ENCODE data around the gene JTB.

Gene JTB

GRCh38 chr1:153942766-153943549 is 34.5 kb downstream of the JTB start:
- no peak for TF ChIP-seq ZFP30 (CRISPR knock-in tag; IDR thresholded peaks at IDR 0.05)
- no peak for ATAC-seq

GRCh38 chr1:153941826-153942725 is 35.4 kb downstream of the JTB start:
- TF ChIP-seq TOX (CRISPR knock-in tag; IDR thresholded peaks at IDR 0.05; ENCODE audit: borderline replicate concordance) = no peak
- TF ChIP-seq SNAI2 (CRISPR knock-in tag; IDR thresholded peaks at IDR 0.05) = no peak
- TF ChIP-seq ZNF70 (CRISPR knock-in tag; IDR thresholded peaks at IDR 0.05) = no peak
- TF ChIP-seq ZFP3 (CRISPR knock-in tag; IDR thresholded peaks at IDR 0.05) = no peak
- TF ChIP-seq CSDC2 (CRISPR knock-in tag; IDR thresholded peaks at IDR 0.05) = no peak
- no peak for TF ChIP-seq PATZ1 (CRISPR knock-in tag; IDR thresholded peaks at IDR 0.05; ENCODE audit: borderline replicate concordance)
- ATAC-seq = no peak

DNA sequence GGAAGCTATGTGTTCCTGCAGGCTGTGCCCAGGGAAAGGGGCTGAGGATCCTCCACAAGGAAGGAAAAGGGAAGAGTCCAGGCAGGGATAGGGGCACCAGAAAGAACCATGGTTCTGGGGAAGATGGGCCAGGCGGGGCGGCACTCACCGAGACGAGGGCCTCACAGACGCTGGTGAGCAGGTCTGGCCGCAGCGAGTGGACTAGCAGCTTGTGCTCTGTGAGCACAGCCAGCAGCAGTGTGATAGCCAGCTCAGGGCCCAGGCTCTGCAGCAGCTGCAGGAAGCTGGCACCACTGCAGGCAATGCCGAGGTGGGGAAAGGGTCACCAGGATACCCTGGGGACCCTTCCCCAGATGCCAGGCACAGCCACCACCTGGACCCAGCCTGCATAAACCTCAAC is 36.7 kb downstream of the JTB start:
- no peak for TF ChIP-seq ZFP3 (CRISPR knock-in tag; IDR thresholded peaks at IDR 0.05)
- no peak for TF ChIP-seq CSDC2 (CRISPR knock-in tag; IDR thresholded peaks at IDR 0.05)
- no peak for TF ChIP-seq GLIS3 (CRISPR knock-in tag; IDR thresholded peaks at IDR 0.05)
- no peak for TF ChIP-seq SNAI2 (CRISPR knock-in tag; IDR thresholded peaks at IDR 0.05)
- TF ChIP-seq ZNF565 (CRISPR knock-in tag; conservative IDR thresholded peaks at IDR 0.05; ENCODE audit: low read depth) = no peak
- TF ChIP-seq ZNF70 (CRISPR knock-in tag; IDR thresholded peaks at IDR 0.05) = no peak
- TF ChIP-seq POU6F1 (CRISPR knock-in tag; IDR thresholded peaks at IDR 0.05; ENCODE audit: borderline replicate concordance, low read depth) = no peak
- TF ChIP-seq RARB (CRISPR knock-in tag; IDR thresholded peaks at IDR 0.05) = no peak
- no peak for TF ChIP-seq BACH2 (CRISPR knock-in tag; IDR thresholded peaks at IDR 0.05; ENCODE audit: borderline replicate concordance)
- TF ChIP-seq TCF4 (CRISPR knock-in tag; IDR thresholded peaks at IDR 0.05; ENCODE audit: borderline replicate concordance) = no peak
- no peak for TF ChIP-seq TOX (CRISPR knock-in tag; IDR thresholded peaks at IDR 0.05; ENCODE audit: borderline replicate concordance)
- TF ChIP-seq ZNF8 (CRISPR knock-in tag; IDR thresholded peaks at IDR 0.05) = no peak
- no peak for TF ChIP-seq ZC3H10 (CRISPR knock-in tag; IDR thresholded peaks at IDR 0.05)
- TF ChIP-seq PATZ1 (CRISPR knock-in tag; IDR thresholded peaks at IDR 0.05; ENCODE audit: borderline replicate concordance) = no peak
- no peak for TF ChIP-seq ISL1 (CRISPR knock-in tag; IDR thresholded peaks at IDR 0.05)
- TF ChIP-seq PPARA (CRISPR knock-in tag; IDR thresholded peaks at IDR 0.05; ENCODE audit: borderline replicate concordance) = no peak
- no peak for TF ChIP-seq OSR1 (CRISPR knock-in tag; IDR thresholded peaks at IDR 0.05)
- TF ChIP-seq ZFP30 (CRISPR knock-in tag; IDR thresholded peaks at IDR 0.05) = no peak
- no peak for ATAC-seq

DNA sequence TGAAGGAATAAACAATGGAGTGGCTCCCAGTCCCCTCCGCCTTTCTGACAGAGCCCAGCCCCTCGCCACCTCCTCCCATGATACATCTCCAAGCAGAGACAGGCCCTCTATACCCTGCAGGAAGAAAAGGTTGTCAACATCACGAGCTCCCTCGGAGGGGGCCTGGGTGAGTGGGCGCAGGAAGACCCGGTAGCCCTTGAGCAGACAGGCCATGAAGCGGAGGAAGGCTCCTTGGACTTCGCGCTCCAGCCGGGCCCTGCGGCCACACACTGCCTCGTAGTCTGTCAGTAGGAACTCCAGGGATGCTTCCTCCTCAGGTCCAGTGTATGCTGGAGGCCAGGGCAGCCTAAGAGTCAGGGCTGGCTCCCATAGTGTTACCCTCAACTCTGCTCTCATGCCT is 38.0 kb downstream of the JTB start:
- no peak for ATAC-seq
- no peak for TF ChIP-seq ISL1 (CRISPR knock-in tag; IDR thresholded peaks at IDR 0.05)
- TF ChIP-seq ZFP3 (CRISPR knock-in tag; IDR thresholded peaks at IDR 0.05) = no peak

DNA sequence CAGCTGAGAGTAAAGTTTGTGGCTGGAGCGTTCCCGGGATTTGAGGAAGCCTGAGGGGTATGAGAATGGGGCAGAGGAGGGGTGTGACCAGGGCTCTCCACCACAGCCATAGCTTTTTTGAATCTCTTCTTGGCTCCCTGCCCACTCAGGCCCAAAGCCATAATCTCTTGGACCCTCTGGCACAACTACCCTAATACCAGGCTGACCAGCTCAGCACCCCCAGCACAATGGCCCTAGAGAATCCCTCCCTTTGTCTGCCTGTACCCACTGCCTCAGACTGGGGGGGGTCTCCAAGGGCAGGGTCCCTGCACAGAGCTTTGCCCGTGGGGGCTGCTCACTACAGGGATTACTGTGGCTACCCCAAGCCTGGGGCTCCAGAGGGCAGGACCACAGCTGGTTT is 38.5 kb downstream of the JTB start:
- no peak for TF ChIP-seq SNAI2 (CRISPR knock-in tag; IDR thresholded peaks at IDR 0.05)
- no peak for TF ChIP-seq RARB (CRISPR knock-in tag; IDR thresholded peaks at IDR 0.05)
- TF ChIP-seq PPARA (CRISPR knock-in tag; IDR thresholded peaks at IDR 0.05; ENCODE audit: borderline replicate concordance) = no peak
- no peak for TF ChIP-seq GLIS3 (CRISPR knock-in tag; IDR thresholded peaks at IDR 0.05)
- TF ChIP-seq, protein P1, sequence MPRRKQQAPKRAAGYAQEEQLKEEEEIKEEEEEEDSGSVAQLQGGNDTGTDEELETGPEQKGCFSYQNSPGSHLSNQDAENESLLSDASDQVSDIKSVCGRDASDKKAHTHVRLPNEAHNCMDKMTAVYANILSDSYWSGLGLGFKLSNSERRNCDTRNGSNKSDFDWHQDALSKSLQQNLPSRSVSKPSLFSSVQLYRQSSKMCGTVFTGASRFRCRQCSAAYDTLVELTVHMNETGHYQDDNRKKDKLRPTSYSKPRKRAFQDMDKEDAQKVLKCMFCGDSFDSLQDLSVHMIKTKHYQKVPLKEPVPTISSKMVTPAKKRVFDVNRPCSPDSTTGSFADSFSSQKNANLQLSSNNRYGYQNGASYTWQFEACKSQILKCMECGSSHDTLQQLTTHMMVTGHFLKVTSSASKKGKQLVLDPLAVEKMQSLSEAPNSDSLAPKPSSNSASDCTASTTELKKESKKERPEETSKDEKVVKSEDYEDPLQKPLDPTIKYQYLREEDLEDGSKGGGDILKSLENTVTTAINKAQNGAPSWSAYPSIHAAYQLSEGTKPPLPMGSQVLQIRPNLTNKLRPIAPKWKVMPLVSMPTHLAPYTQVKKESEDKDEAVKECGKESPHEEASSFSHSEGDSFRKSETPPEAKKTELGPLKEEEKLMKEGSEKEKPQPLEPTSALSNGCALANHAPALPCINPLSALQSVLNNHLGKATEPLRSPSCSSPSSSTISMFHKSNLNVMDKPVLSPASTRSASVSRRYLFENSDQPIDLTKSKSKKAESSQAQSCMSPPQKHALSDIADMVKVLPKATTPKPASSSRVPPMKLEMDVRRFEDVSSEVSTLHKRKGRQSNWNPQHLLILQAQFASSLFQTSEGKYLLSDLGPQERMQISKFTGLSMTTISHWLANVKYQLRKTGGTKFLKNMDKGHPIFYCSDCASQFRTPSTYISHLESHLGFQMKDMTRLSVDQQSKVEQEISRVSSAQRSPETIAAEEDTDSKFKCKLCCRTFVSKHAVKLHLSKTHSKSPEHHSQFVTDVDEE (CRISPR knock-in tag; IDR thresholded peaks at IDR 0.05) = no peak
- no peak for TF ChIP-seq CSDC2 (CRISPR knock-in tag; IDR thresholded peaks at IDR 0.05)
- TF ChIP-seq POU6F1 (CRISPR knock-in tag; IDR thresholded peaks at IDR 0.05; ENCODE audit: borderline replicate concordance, low read depth) = no peak
- no peak for TF ChIP-seq PATZ1 (CRISPR knock-in tag; IDR thresholded peaks at IDR 0.05; ENCODE audit: borderline replicate concordance)
- TF ChIP-seq ZFP3 (CRISPR knock-in tag; IDR thresholded peaks at IDR 0.05) = no peak
- ATAC-seq = no peak

Data from SK-N-SH treated with all-trans-retinoic acid at 6 μM for 48 hours (cell line).